H1 (cell line): Measurements from ENCODE around the gene CFAP157. TPM values are rescaled to one million over a fixed set of nuclear protein-coding genes. Genes with fewer than 3 reads are reported as not detected.

ENCODE experiments used
- CTCF ChIA-PET: fragments of 300-600 bp; sonication (Branson Sonifier 250); formaldehyde crosslinking; loops from one replicate; lab custom pipeline; 2021; ENCODE audit not compliant: partially characterized antibody; lab: Charles Lee
- POLR2A ChIA-PET: fragments of 300-600 bp; sonication (Branson Sonifier 250); formaldehyde crosslinking; loops from one replicate; lab custom pipeline; 2021; ENCODE audit warnings: inconsistent platforms; ENCODE audit not compliant: partially characterized antibody; lab: Charles Lee
- DNase-seq, 2 experiments: peaks; one replicate each; pipeline versions ENCODE4 v3.0.0 to v3.0.0-alpha.2; 2010 to 2022; ENCODE audit warnings: low spot score in 2 of 2, low read depth in 1 of 2, mixed read lengths in 1 of 2
- FAIRE-seq: peaks from 2 replicates; lab custom pipeline; 2011; peaks lifted over from hg19 to GRCh38; lab: Jason Lieb, UNC
- H2AFZ ChIP-seq: 2 replicates; pipeline ENCODE4 v1.8.1; 2012; ENCODE audit warnings: low read length, inconsistent platforms
- H2AK5ac ChIP-seq: 2 replicates; pipeline ENCODE4 v1.6.1; 2013; ENCODE audit warnings: low read depth, low read length
- H2BK120ac ChIP-seq: replicated peaks from 2 replicates; pipeline ENCODE3; 2013; ENCODE audit warnings: low read depth, low read length, inconsistent platforms
- H2BK12ac ChIP-seq: 2 replicates; pipeline ENCODE4 v1.6.1; 2013; ENCODE audit warnings: low read depth, low read length
- H2BK15ac ChIP-seq: 2 replicates; pipeline ENCODE4 v1.6.1; 2013; ENCODE audit warnings: low read length
- H2BK20ac ChIP-seq: 2 replicates; pipeline ENCODE4 v1.6.1; 2013; ENCODE audit warnings: low read length
- H2BK5ac ChIP-seq: 2 replicates; pipeline ENCODE4 v1.6.1; 2013; ENCODE audit warnings: low read depth, low read length
- H3K14ac ChIP-seq: 2 replicates; pipeline ENCODE4 v1.6.1; 2013; ENCODE audit warnings: inconsistent platforms; ENCODE audit not compliant: insufficient read length
- H3K18ac ChIP-seq: 2 replicates; pipeline ENCODE4 v1.6.1; 2013; ENCODE audit warnings: low read length; ENCODE audit errors: extremely low read depth
- H3K23ac ChIP-seq: 2 replicates; pipeline ENCODE4 v1.6.1; 2013; ENCODE audit warnings: inconsistent platforms; ENCODE audit not compliant: insufficient read length
- H3K23me2 ChIP-seq: 2 replicates; pipeline ENCODE4 v1.6.1; 2013; ENCODE audit warnings: low read depth, low read length
- H3K27ac ChIP-seq: 2 replicates; pipeline ENCODE4 v1.6.1; 2011; ENCODE audit warnings: low read depth, low read length, inconsistent platforms
- H3K27me3 ChIP-seq, 4 experiments: replicated peaks in 1 of 4; 1 replicate in 1 of 4; 2 replicates in 3 of 4; pipeline versions ENCODE4 v1.6.1 to v1.8.1; 2011 to 2013; ENCODE audit warnings: low read length in 3 of 4, mild to moderate bottlenecking in 3 of 4, inconsistent platforms in 2 of 4, mixed read lengths in 2 of 4, moderate library complexity in 1 of 4; ENCODE audit not compliant: control insufficient read depth in 3 of 4, insufficient read depth in 3 of 4; ENCODE audit errors: extremely low read depth in 1 of 4
- H3K36me3 ChIP-seq, 4 experiments: 2 replicates each; pipeline versions ENCODE4 v1.6.1 to v1.8.1; 2011 to 2013; ENCODE audit warnings: mild to moderate bottlenecking in 4 of 4, low read length in 3 of 4, moderate library complexity in 2 of 4, control low read depth in 1 of 4, inconsistent platforms in 1 of 4; ENCODE audit not compliant: insufficient read depth in 4 of 4, control insufficient read depth in 2 of 4
- H3K4ac ChIP-seq: replicated peaks from 2 replicates; pipeline ENCODE3; 2013; ENCODE audit warnings: low read length, low read depth, mixed read lengths, inconsistent platforms; ENCODE audit not compliant: insufficient read length
- H3K4me1 ChIP-seq, 4 experiments: replicated peaks in 1 of 4; 1 replicate in 1 of 4; 2 replicates in 3 of 4; pipeline versions ENCODE4 v1.6.1 to v1.8.1; 2011 to 2013; ENCODE audit warnings: low read length in 3 of 4, inconsistent platforms in 2 of 4, mixed read lengths in 1 of 4; ENCODE audit not compliant: insufficient read depth in 4 of 4, control insufficient read depth in 3 of 4
- H3K4me2 ChIP-seq, 2 experiments: 2 replicates each; pipeline versions ENCODE4 v1.6.1 to v1.8.1; 2011 to 2013; ENCODE audit warnings: low read depth in 2 of 2, low read length in 2 of 2, control low read depth in 1 of 2, inconsistent platforms in 1 of 2, mild to moderate bottlenecking in 1 of 2; ENCODE audit not compliant: insufficient read depth in 1 of 2
- H3K4me3 ChIP-seq, 4 experiments: fragments of 200-600, 300-600 bp in 1 of 4; sonication (generic), shearing (Covaris generic), sonication (Bioruptor Twin) in 1 of 4; 2 replicates each; pipeline versions ENCODE4 v1.5.1 to v1.8.1; 2011 to 2016; ENCODE audit warnings: low read length in 4 of 4, low read depth in 3 of 4, control low read depth in 2 of 4, inconsistent platforms in 2 of 4, mild to moderate bottlenecking in 2 of 4, mixed read lengths in 1 of 4, moderate library complexity in 1 of 4; ENCODE audit not compliant: insufficient read depth in 2 of 4; ENCODE audit errors: extremely low read depth in 1 of 4
- H3K56ac ChIP-seq: replicated peaks from 2 replicates; pipeline ENCODE3; 2013; ENCODE audit warnings: low read depth, mild to moderate bottlenecking, mixed read lengths, low read length, inconsistent platforms; ENCODE audit not compliant: insufficient read length
- H3K79me1 ChIP-seq: 2 replicates; pipeline ENCODE4 v1.6.1; 2013; ENCODE audit warnings: low read depth, low read length, control low read depth
- H3K79me2 ChIP-seq, 2 experiments: 2 replicates each; pipeline versions ENCODE4 v1.6.1 to v1.8.1; 2012 to 2013; ENCODE audit warnings: low read length in 2 of 2, mild to moderate bottlenecking in 2 of 2, inconsistent platforms in 1 of 2; ENCODE audit not compliant: insufficient read depth in 2 of 2, control insufficient read depth in 1 of 2
- H3K9ac ChIP-seq, 4 experiments: replicated peaks in 1 of 4; 1 replicate in 1 of 4; 2 replicates in 3 of 4; pipeline versions ENCODE4 v1.6.1 to v1.8.1; 2011 to 2013; ENCODE audit warnings: low read depth in 3 of 4, low read length in 3 of 4, control low read depth in 2 of 4, mild to moderate bottlenecking in 2 of 4, moderate library complexity in 2 of 4, inconsistent platforms in 1 of 4; ENCODE audit errors: extremely low read depth in 1 of 4
- H3K9me3 ChIP-seq, 2 experiments: 2 replicates each; pipeline versions ENCODE4 v1.6.1 to v1.8.1; 2012 to 2013; ENCODE audit warnings: mild to moderate bottlenecking in 2 of 2, moderate library complexity in 2 of 2, control low read depth in 1 of 2, inconsistent platforms in 1 of 2, low read depth in 1 of 2, low read length in 1 of 2, mixed read lengths in 1 of 2; ENCODE audit not compliant: insufficient read depth in 2 of 2
- H4K20me1 ChIP-seq, 2 experiments: replicated peaks in 1 of 2; 2 replicates each; pipeline versions ENCODE3 to v1.8.1; 2011 to 2013; ENCODE audit warnings: inconsistent platforms in 2 of 2, low read length in 2 of 2, mild to moderate bottlenecking in 1 of 2; ENCODE audit not compliant: insufficient read depth in 2 of 2, control insufficient read depth in 1 of 2
- H4K5ac ChIP-seq: 2 replicates; pipeline ENCODE4 v1.6.1; 2013; ENCODE audit warnings: low read length, low read depth, mixed read lengths, inconsistent platforms; ENCODE audit not compliant: insufficient read length
- H4K8ac ChIP-seq: 2 replicates; pipeline ENCODE4 v1.8.0; 2013; ENCODE audit warnings: mild to moderate bottlenecking, moderate library complexity, low read length, inconsistent platforms; ENCODE audit not compliant: insufficient read depth; ENCODE audit errors: extremely low read depth
- H4K91ac ChIP-seq: replicated peaks from 2 replicates; pipeline ENCODE3; 2013; ENCODE audit warnings: low read length, mixed read lengths, inconsistent platforms; ENCODE audit not compliant: insufficient read length
- HDAC2 ChIP-seq, 2 experiments: fragments of 300-600 bp in 1 of 2; sonication (generic) in 1 of 2; IDR thresholded peaks; 2 replicates each; pipeline ENCODE4 v1.6.1; 2011 to 2012; ENCODE audit warnings: low read depth in 2 of 2, low read length in 2 of 2, mild to moderate bottlenecking in 2 of 2, moderate library complexity in 2 of 2, borderline replicate concordance in 1 of 2, inconsistent platforms in 1 of 2
- HDAC6 ChIP-seq: IDR thresholded peaks from one replicate; pipeline ENCODE4 v1.7.1; 2012; ENCODE audit warnings: low read depth, mild to moderate bottlenecking, inconsistent platforms, low read length, moderate library complexity
- JUN ChIP-seq: IDR thresholded peaks from 2 replicates; pipeline ENCODE4 v1.6.1; 2011; ENCODE audit warnings: low read depth, mild to moderate bottlenecking, improper control_type of control experiment, low read length
- JUND ChIP-seq: IDR thresholded peaks from 2 replicates; pipeline ENCODE4 v1.6.1; 2011; ENCODE audit warnings: mild to moderate bottlenecking, improper control_type of control experiment, low read length
- RXRA ChIP-seq: IDR thresholded peaks from 2 replicates; pipeline ENCODE4 v1.6.1; 2011; ENCODE audit warnings: low read depth, mild to moderate bottlenecking, low read length, moderate library complexity; ENCODE audit not compliant: insufficient read depth
- SRF ChIP-seq: IDR thresholded peaks from 2 replicates; pipeline ENCODE4 v1.6.1; 2011; ENCODE audit warnings: mild to moderate bottlenecking, low read depth, low read length, moderate library complexity
- SUZ12 ChIP-seq: fragments of 200-600 bp; sonication (generic); IDR thresholded peaks from 2 replicates; pipeline ENCODE4 v1.6.1; 2012; ENCODE audit warnings: mild to moderate bottlenecking, inconsistent platforms, low read length, moderate library complexity, mixed read lengths
- TEAD4 ChIP-seq: IDR thresholded peaks from 2 replicates; pipeline ENCODE4 v1.6.1; 2012; ENCODE audit warnings: low read depth, low read length, inconsistent platforms, mixed read lengths
- YY1 ChIP-seq: IDR thresholded peaks from 2 replicates; pipeline ENCODE4 v1.6.1; 2011; ENCODE audit warnings: low read depth, mild to moderate bottlenecking, low read length
- WGBS, 2 experiments: shearing (Covaris generic) in 1 of 2; methylation state at CpG; one replicate each; pipeline versions ENCODE4 v1.1.6 to v1.1.7; 2013 to 2015; ENCODE audit warnings: low lambda C conversion rate in 2 of 2, mixed read lengths in 2 of 2, inconsistent platforms in 1 of 2, low coverage in 1 of 2, missing lambda C conversion rate in 1 of 2; ENCODE audit not compliant: insufficient replicate concordance in 2 of 2, insufficient coverage in 1 of 2, insufficient read length in 1 of 2; ENCODE audit errors: extremely low coverage in 1 of 2, missing lambda C conversion rate in 1 of 2; 5-methylcytosine and 5-hydroxymethylcytosine counted together
- polyA plus RNA-seq, 7 experiments: library from polyadenylated mRNA; depleted of rRNA in 3 of 7; stranded (reverse) in 5 of 7; unstranded in 2 of 7; fragments of >200 nt in 5 of 7; fragments of 200-250 nt in 2 of 7; gene quantifications; 1 replicate in 5 of 7; 2 replicates in 1 of 7; 4 replicates in 1 of 7; pipeline versions ENCODE4 v1.2.1 to v1.2.3, GENCODE V29; 2011 to 2013; ENCODE audit warnings: missing spikeins in 2 of 7, mixed read lengths in 2 of 7
- total RNA-seq: library from RNA; stranded (reverse); fragmentation: NEBNext Ultra II Directional; extraction: Animal tissue kit (Norgen Biotek cat#: 25700); gene quantifications from 2 replicates; pipeline ENCODE4 v1.2.1, GENCODE V29; 2021
- TF ChIP-seq, protein P1 (sequence below), 3 experiments: IDR thresholded peaks; 1 replicate in 2 of 3; 2 replicates in 1 of 3; pipeline versions ENCODE4 v1.5.1 to v1.6.1; 2011; ENCODE audit warnings: low read length in 3 of 3, mild to moderate bottlenecking in 3 of 3, inconsistent platforms in 2 of 3, low read depth in 1 of 3, moderate library complexity in 1 of 3; ENCODE audit not compliant: insufficient read depth in 1 of 3; ENCODE audit errors: control extremely low read depth in 1 of 3
- TF ChIP-seq, protein P2 (sequence below): IDR thresholded peaks from 2 replicates; pipeline ENCODE4 v1.6.1; 2011; ENCODE audit warnings: low read depth, mild to moderate bottlenecking, low read length; ENCODE audit not compliant: insufficient read depth

The CFAP157 gene
- total and polyA plus RNA-seq, 2 of the 8 experiments (the other 6 are each of a cell fraction or from before 2014, with no cell fraction given), result not detected

DNA sequence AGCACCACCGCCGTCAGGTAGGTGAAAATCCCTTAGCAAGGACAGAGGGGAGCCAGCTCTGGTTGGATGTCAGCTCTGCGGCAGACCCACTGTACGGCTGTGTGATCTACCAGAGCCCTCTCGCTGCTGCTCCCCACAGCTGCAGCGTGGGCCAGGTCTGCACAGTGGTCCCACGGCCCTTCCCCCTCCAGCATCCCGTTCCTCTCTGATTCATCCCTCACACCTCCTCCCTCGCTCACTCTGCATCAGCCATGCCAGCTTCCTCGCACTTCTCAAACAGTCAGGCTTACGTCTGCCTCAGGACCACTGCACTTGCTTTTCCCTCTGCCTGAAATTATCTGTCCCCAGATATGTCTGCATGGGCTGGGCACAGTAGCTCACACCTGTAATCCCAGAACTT lies 26.6 kb upstream of the CFAP157 start:
- no peak overlapping the region for H2BK12ac ChIP-seq
- H3K4me2 ChIP-seq, result no peak overlapping the region
- no peaks in the 10 kb centered on the region for H3K79me1 ChIP-seq
- H2BK20ac ChIP-seq, result no peak overlapping the region
- no peak overlapping the region for H3K9ac ChIP-seq
- peaks cover 0 to 2% of the 10 kb centered on the region in 2 experiments for H4K20me1 ChIP-seq
- no peak overlapping the region for H2BK120ac ChIP-seq
- no peak overlapping the region for H3K4me3 ChIP-seq
- no peak overlapping the region for H3K4ac ChIP-seq
- no peak overlapping the region for H2BK15ac ChIP-seq
- no peak overlapping the region for H2BK5ac ChIP-seq
- H3K4me1 ChIP-seq, result no peaks in the 10 kb centered on the region
- WGBS, 2 experiments, result 87% methylated on average over 11 of the region's 11 CpGs; no CpG with 5 or more reads in 1 of the 2 experiments
- H2AK5ac ChIP-seq, result no peak overlapping the region
- no peak overlapping the region for H3K18ac ChIP-seq
- no peak overlapping the region for H3K27ac ChIP-seq
- no peak overlapping the region for H4K91ac ChIP-seq
- no peak overlapping the region for H4K5ac ChIP-seq
- H3K56ac ChIP-seq, result no peak overlapping the region
- no peak for FAIRE-seq
- peaks cover 2 to 45% (median 18%) of the 10 kb centered on the region in 4 experiments; a peak in 5 of 8 replicates for H3K36me3 ChIP-seq
- no peaks in the 10 kb centered on the region for H3K79me2 ChIP-seq
- H2AFZ ChIP-seq, result no peak overlapping the region
- H3K27me3 ChIP-seq, result no peaks in the 10 kb centered on the region
- no peak overlapping the region for H4K8ac ChIP-seq
- H3K14ac ChIP-seq, result no peak overlapping the region
- H3K9me3 ChIP-seq, result no peaks in the 10 kb centered on the region
- ChIA-PET CTCF (interaction anchor here (0.6 to 2.8 kb wide), 5 partner anchors 28 to 176 kb away, joined by 3 to 8 read pairs (median 4); partner anchors contain the start of gene TOR2A), POLR2A (interaction anchor here (0.7 kb wide), 1 partner anchor 86 kb away, joined by 3 read pairs; no protein-coding TSS in a partner anchor)
- H3K23ac ChIP-seq, result no peak overlapping the region
- H3K23me2 ChIP-seq, result no peaks in the 10 kb centered on the region
- no peak for DNase-seq
- TF ChIP-seq YY1 (no peak), JUND (no peak), SRF (no peak), SUZ12 (no peak), HDAC2 (IDR thresholded peaks at IDR 0.05; ENCODE audit: borderline replicate concordance in 1 of 2, low read depth in 2 of 2, low read length in 2 of 2) (no peak), HDAC6 (no peak), RXRA (no peak), TEAD4 (no peak), JUN (no peak)
- TF ChIP-seq, protein P1, sequence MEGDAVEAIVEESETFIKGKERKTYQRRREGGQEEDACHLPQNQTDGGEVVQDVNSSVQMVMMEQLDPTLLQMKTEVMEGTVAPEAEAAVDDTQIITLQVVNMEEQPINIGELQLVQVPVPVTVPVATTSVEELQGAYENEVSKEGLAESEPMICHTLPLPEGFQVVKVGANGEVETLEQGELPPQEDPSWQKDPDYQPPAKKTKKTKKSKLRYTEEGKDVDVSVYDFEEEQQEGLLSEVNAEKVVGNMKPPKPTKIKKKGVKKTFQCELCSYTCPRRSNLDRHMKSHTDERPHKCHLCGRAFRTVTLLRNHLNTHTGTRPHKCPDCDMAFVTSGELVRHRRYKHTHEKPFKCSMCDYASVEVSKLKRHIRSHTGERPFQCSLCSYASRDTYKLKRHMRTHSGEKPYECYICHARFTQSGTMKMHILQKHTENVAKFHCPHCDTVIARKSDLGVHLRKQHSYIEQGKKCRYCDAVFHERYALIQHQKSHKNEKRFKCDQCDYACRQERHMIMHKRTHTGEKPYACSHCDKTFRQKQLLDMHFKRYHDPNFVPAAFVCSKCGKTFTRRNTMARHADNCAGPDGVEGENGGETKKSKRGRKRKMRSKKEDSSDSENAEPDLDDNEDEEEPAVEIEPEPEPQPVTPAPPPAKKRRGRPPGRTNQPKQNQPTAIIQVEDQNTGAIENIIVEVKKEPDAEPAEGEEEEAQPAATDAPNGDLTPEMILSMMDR (IDR thresholded peaks at IDR 0.05; ENCODE audit: control extremely low read depth in 1 of 3, insufficient read depth in 1 of 3, low read depth in 1 of 3, low read length in 3 of 3), result no peak
- TF ChIP-seq, protein P2, sequence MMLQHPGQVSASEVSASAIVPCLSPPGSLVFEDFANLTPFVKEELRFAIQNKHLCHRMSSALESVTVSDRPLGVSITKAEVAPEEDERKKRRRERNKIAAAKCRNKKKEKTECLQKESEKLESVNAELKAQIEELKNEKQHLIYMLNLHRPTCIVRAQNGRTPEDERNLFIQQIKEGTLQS, result no peak
